ENCODE data around the gene ZBTB47. TPM values are rescaled to one million over a fixed set of nuclear protein-coding genes. Genes with fewer than 3 reads are reported as not detected.

The ZBTB47 gene
- total and polyA plus RNA-seq, 12 donors: 52.2 to 145 (median 106) TPM

- peaks cover 8 to 50% (median 38%) of the 10 kb centered on the region in 9 donors for H3K4me1 ChIP-seq
- no peaks in the 10 kb centered on the region for H3K27me3 ChIP-seq
- intact Hi-C loops (cut with DNase I): no loop called here
- ATAC-seq (no peak), DNase-seq (no peak)
- H3K27ac ChIP-seq: peak overlapping the region; percentile 33 to 81 (median 75)
- peaks cover 0 to 25% (median 0%) of the 10 kb centered on the region in 9 donors for H3K36me3 ChIP-seq
- no peak overlapping the region for H3K4me3 ChIP-seq
- no peaks in the 10 kb centered on the region for H3K9me3 ChIP-seq
- WGBS, 2 donors: 77 to 83% methylated on average over 14 to 15 of the region's 15 CpGs
- TF ChIP-seq CTCF (IDR thresholded peaks at IDR 0.05): no peak
These were observed 11.8 kb downstream of the ZBTB47 start for GRCh38 chr3:42665050-42665878.

- TF ChIP-seq CTCF (IDR thresholded peaks at IDR 0.05): no peak
- peaks cover 0 to 3% (median 0%) of the 10 kb centered on the region in 11 donors for H3K9me3 ChIP-seq
- H3K27ac ChIP-seq: peak overlapping the region; percentile 33 to 81 (median 75)
- H3K36me3 ChIP-seq: peaks cover 0 to 25% (median 0%) of the 10 kb centered on the region in 9 donors
- ATAC-seq: peak in 5 of 8 donors; percentile 1 to 25 (median 5)
- intact Hi-C loops (cut with DNase I): no loop called here
- no peaks in the 10 kb centered on the region for H3K27me3 ChIP-seq
- WGBS, 2 donors: 49 to 59% methylated on average over 8 of the region's 8 CpGs
- no peak for DNase-seq
- H3K4me1 ChIP-seq: peaks cover 8 to 44% (median 31%) of the 10 kb centered on the region in 9 donors
- H3K4me3 ChIP-seq: no peak overlapping the region
These were observed 12.5 kb downstream of the ZBTB47 start for GRCh38 chr3:42666022-42666421.

GRCh38 chr3:42666577-42666998 is 13.1 kb downstream of the ZBTB47 start:
- Histone ChIP-seq H3K36me3 (peaks cover 0 to 20% (median 0%) of the 10 kb centered on the region in 9 donors), H3K9me3 (peaks cover 0 to 4% (median 0%) of the 10 kb centered on the region in 11 donors), H3K4me3 (no peak overlapping the region), H3K27me3 (no peaks in the 10 kb centered on the region), H3K27ac (peak overlapping the region; percentile 33 to 81 (median 75)), H3K4me1 (peaks cover 8 to 39% (median 31%) of the 10 kb centered on the region in 9 donors)
- ATAC-seq: peak; percentile 21 to 51 (median 38)
- TF ChIP-seq CTCF (IDR thresholded peaks at IDR 0.05): no peak
- no peak for DNase-seq
- WGBS, 2 donors: 60 to 69% methylated on average over 4 of the region's 4 CpGs
- intact Hi-C loops (cut with DNase I): no loop called here

- no peaks in the 10 kb centered on the region for H3K27me3 ChIP-seq
- intact Hi-C loops (cut with DNase I): no loop called here
- peaks cover 0 to 4% (median 0%) of the 10 kb centered on the region in 11 donors for H3K9me3 ChIP-seq
- 55 to 59% methylated on average over 7 of the region's 7 CpGs for WGBS, 2 donors
- peaks cover 8 to 35% (median 31%) of the 10 kb centered on the region in 9 donors for H3K4me1 ChIP-seq
- no peak for TF ChIP-seq CTCF (IDR thresholded peaks at IDR 0.05)
- DNase-seq (no peak), ATAC-seq (peak in 6 of 8 donors; percentile 3 to 20 (median 8))
- H3K4me3 ChIP-seq: no peak overlapping the region
- peak overlapping the region in 9 of 10 donors; percentile 56 to 81 (median 76) for H3K27ac ChIP-seq
- peaks cover 0 to 15% (median 0%) of the 10 kb centered on the region in 9 donors for H3K36me3 ChIP-seq
These were observed 13.6 kb downstream of the ZBTB47 start for GRCh38 chr3:42667096-42667522.
